HCT116 (cell line): ENCODE measurements around the gene FBXL2. TPM values are rescaled to one million over a fixed set of nuclear protein-coding genes. Genes with fewer than 3 reads are reported as not detected.

ENCODE experiments used
- ATAC-seq: fragments of 200-7000 bp; cut with Tn5 transposase; 2 replicates; pipeline ENCODE4 v1.9.1; 2020; ENCODE audit warnings: mild to moderate bottlenecking, moderate library complexity
- BruUV-seq: library from RNA; stranded (reverse); fragments of 400-500 nt; replicated peaks from 2 replicates; lab custom pipeline; 2021; lab: Mats Ljungman, UMichigan
- CTCF ChIA-PET: fragments of 300-600 bp; sonication (Branson Sonifier 250); formaldehyde crosslinking; loops from one replicate; lab custom pipeline; 2021; ENCODE audit warnings: antibody characterized with exemption; lab: Charles Lee
- POLR2A ChIA-PET: fragments of 300-600, 350-600 bp; sonication (Branson Sonifier 250); formaldehyde crosslinking; loops from one replicate; lab custom pipeline; 2021; ENCODE audit warnings: antibody characterized with exemption; lab: Charles Lee
- RAD21 ChIA-PET, 2 experiments: fragments of 300-600 bp; sonication (Branson Sonifier 250); formaldehyde crosslinking; loops; one replicate each; lab custom pipeline; 2023; ENCODE audit warnings: low total read pairs in 2 of 2; ENCODE audit not compliant: uncharacterized antibody in 2 of 2, unreplicated experiment in 2 of 2, low non-redundant PET in 1 of 2; lab: Charles Lee
- DNase-seq: peaks from one replicate; pipeline ENCODE4 v3.0.0-alpha.2; 2010; ENCODE audit warnings: low read depth, low spot score
- H2AFZ ChIP-seq: fragments of 200-600 bp; shearing (Covaris generic), sonication (generic); 2 replicates; pipeline ENCODE4 v1.6.1; 2017; ENCODE audit warnings: low read depth, mixed run types, mixed read lengths, antibody characterized with exemption, low read length; ENCODE audit not compliant: poor library complexity, severe bottlenecking
- H3K27ac ChIP-seq: 2 replicates; pipeline ENCODE4 v1.5.1; 2012; ENCODE audit warnings: low read depth, low read length
- H3K27me3 ChIP-seq: fragments of 200-600 bp; sonication (generic); 2 replicates; pipeline ENCODE4 v1.6.1; 2016; ENCODE audit warnings: mixed run types, low read length, mixed read lengths; ENCODE audit not compliant: insufficient read depth
- H3K36me3 ChIP-seq, 2 experiments: fragments of 200-500 bp in 1 of 2; fragments of 200-600 bp in 1 of 2; sonication (Bioruptor generic) in 1 of 2; sonication (generic) in 1 of 2; 2 replicates each; pipeline versions ENCODE4 v1.5.1 to v1.6.1; 2014 to 2016; ENCODE audit warnings: low read length in 2 of 2, inconsistent platforms in 1 of 2, mixed read lengths in 1 of 2, mixed run types in 1 of 2; ENCODE audit not compliant: insufficient read depth in 2 of 2, control insufficient read depth in 1 of 2
- H3K4me1 ChIP-seq, 2 experiments: fragments of 200-600 bp in 1 of 2; sonication (generic) in 1 of 2; 2 replicates each; pipeline versions ENCODE4 v1.5.1 to v1.6.1; 2012 to 2017; ENCODE audit warnings: low read length in 2 of 2, inconsistent platforms in 1 of 2, mild to moderate bottlenecking in 1 of 2, mixed read lengths in 1 of 2, mixed run types in 1 of 2, moderate library complexity in 1 of 2; ENCODE audit not compliant: insufficient read depth in 2 of 2, control insufficient read depth in 1 of 2
- H3K4me2 ChIP-seq: fragments of 200-600 bp; sonication (generic); 2 replicates; pipeline ENCODE4 v1.6.1; 2017; ENCODE audit warnings: mixed run types, low read length, mixed read lengths
- H3K4me3 ChIP-seq, 2 experiments: fragments of 200-600 bp in 1 of 2; sonication (generic) in 1 of 2; replicated peaks in 1 of 2; 2 replicates each; pipeline ENCODE4 v1.5.1; 2011 to 2016; ENCODE audit warnings: low read length in 2 of 2, control low read depth in 1 of 2, low read depth in 1 of 2, mild to moderate bottlenecking in 1 of 2, mixed read lengths in 1 of 2, mixed run types in 1 of 2
- H3K79me2 ChIP-seq: fragments of 200-600 bp; sonication (generic); 2 replicates; pipeline ENCODE4 v1.6.1; 2017; ENCODE audit warnings: mild to moderate bottlenecking, mixed run types, low read length, moderate library complexity, mixed read lengths; ENCODE audit not compliant: insufficient read depth
- H3K9ac ChIP-seq: fragments of 200-600 bp; sonication (generic); 2 replicates; pipeline ENCODE4 v1.6.1; 2016; ENCODE audit warnings: low read length, mixed read lengths
- H3K9me2 ChIP-seq: fragments of 200-600 bp; sonication (generic), shearing (Covaris generic); 2 replicates; pipeline ENCODE4 v1.6.1; 2017; ENCODE audit warnings: mixed run types, mild to moderate bottlenecking, moderate library complexity; ENCODE audit not compliant: insufficient read depth
- H3K9me3 ChIP-seq, 2 experiments: fragments of 200-500 bp in 1 of 2; fragments of 200-600 bp in 1 of 2; sonication (Bioruptor generic) in 1 of 2; sonication (generic) in 1 of 2; 2 replicates each; pipeline ENCODE4 v1.6.1; 2014 to 2017; ENCODE audit warnings: low read length in 2 of 2, mixed read lengths in 2 of 2, inconsistent platforms in 1 of 2, low read depth in 1 of 2, mild to moderate bottlenecking in 1 of 2, mixed run types in 1 of 2, moderate library complexity in 1 of 2; ENCODE audit not compliant: control insufficient read depth in 1 of 2, insufficient read depth in 1 of 2
- H4K20me1 ChIP-seq: fragments of 200-600 bp; sonication (generic), shearing (Covaris generic); 2 replicates; pipeline ENCODE4 v1.6.1; 2017; ENCODE audit warnings: mixed run types, mild to moderate bottlenecking, moderate library complexity; ENCODE audit not compliant: insufficient read depth
- ATF3 ChIP-seq: IDR thresholded peaks from 2 replicates; pipeline ENCODE4 v1.6.1; 2012
- CBX3 ChIP-seq: IDR thresholded peaks from 2 replicates; pipeline ENCODE4 v1.6.1; 2012; ENCODE audit warnings: low read depth
- ELF1 ChIP-seq: IDR thresholded peaks from 2 replicates; pipeline ENCODE4 v1.6.1; 2012; ENCODE audit warnings: low read depth, borderline replicate concordance
- EZH2 ChIP-seq: fragments of 200-600 bp; sonication (generic); IDR thresholded peaks from 2 replicates; pipeline ENCODE4 v1.6.1; 2017; ENCODE audit warnings: antibody characterized with exemption, mixed run types
- EZH2phosphoT487 ChIP-seq: fragments of 200-600 bp; IDR thresholded peaks from 2 replicates; pipeline ENCODE4 v1.6.1; 2018; ENCODE audit warnings: antibody characterized with exemption, borderline replicate concordance
- MAX ChIP-seq: IDR thresholded peaks from 2 replicates; pipeline ENCODE4 v1.6.1; 2012
- REST ChIP-seq: IDR thresholded peaks from 2 replicates; pipeline ENCODE4 v1.6.1; 2012; ENCODE audit warnings: low read depth
- SIN3A ChIP-seq: IDR thresholded peaks from 2 replicates; pipeline ENCODE4 v1.6.1; 2012; ENCODE audit warnings: low read depth
- SRF ChIP-seq: IDR thresholded peaks from 2 replicates; pipeline ENCODE4 v1.6.1; 2012; ENCODE audit warnings: low read depth
- TCF7L2 ChIP-seq: IDR thresholded peaks from 2 replicates; pipeline ENCODE4 v1.7.0; 2011; ENCODE audit warnings: borderline replicate concordance, inconsistent platforms; ENCODE audit not compliant: insufficient read depth, insufficient read length; ENCODE audit errors: extremely low read depth
- ZNF274 ChIP-seq: fragments of 200-500 bp; sonication (Bioruptor generic); IDR thresholded peaks from 2 replicates; pipeline ENCODE4 v1.6.1; 2014; ENCODE audit warnings: mild to moderate bottlenecking, low read depth, low read length, inconsistent platforms
- intact Hi-C: fragments of 100-400 bp; cut with micrococcal nuclease; formaldehyde crosslinking; loops from 2 replicates; pipeline ENCODE4 v1.10.0; 2022
- total RNA-seq: library from RNA; stranded (reverse); gene quantifications from one replicate; pipeline ENCODE4 v1.2.1, GENCODE V29; 2021; ENCODE audit not compliant: unreplicated experiment

The FBXL2 gene
- total RNA-seq, 1 experiment from 2014 or later, result 12.8 TPM

- TF ChIP-seq SIN3A (no peak), SRF (no peak), ZNF274 (no peak)
These were observed 114.2 kb downstream of the FBXL2 start (continued) for GRCh38 chr3:33391255-33391995.

- intact Hi-C loops, result loop anchor here (10.0 kb wide), 1 partner anchor 383 kb away; no protein-coding TSS in a partner anchor
These were observed 114.9 kb downstream of the FBXL2 start for GRCh38 chr3:33392144-33392543.

More at GRCh38 chr3:33392144-33392543, 114.9 kb downstream of the FBXL2 start:
- no peaks in the 10 kb centered on the region for H3K9me3 ChIP-seq
- peak overlapping the region; percentile 40; the same call in 1 of the 2 replicates for H3K27ac ChIP-seq
- peaks cover 19% of the 10 kb centered on the region for H4K20me1 ChIP-seq
- H3K36me3 ChIP-seq, result peaks cover 38 to 48% of the 10 kb centered on the region in 2 experiments; a peak in 3 of 4 replicates
- RAD21 ChIA-PET, result no interaction called here
- ATAC-seq (no peak), DNase-seq (no peak)
- H3K79me2 ChIP-seq, result no peaks in the 10 kb centered on the region; the same call in 1 of the 2 replicates
- no TSS peak for BruUV-seq
- TF ChIP-seq ATF3, result no peak
- TF ChIP-seq REST, result no peak
- TF ChIP-seq EZH2, result no peak
- TF ChIP-seq ZNF274, result no peak
- no peak for TF ChIP-seq CBX3
- no peak for TF ChIP-seq EZH2phosphoT487
- no peak for TF ChIP-seq SRF
- TF ChIP-seq MAX, result no peak
- no peak for TF ChIP-seq ELF1
- TF ChIP-seq TCF7L2, result no peak
- CTCF ChIA-PET, result no interaction called here
- H3K27me3 ChIP-seq, result no peaks in the 10 kb centered on the region
- peaks cover 19 to 20% of the 10 kb centered on the region in 2 experiments for H3K4me1 ChIP-seq
- H3K9ac ChIP-seq, result no peak overlapping the region
- POLR2A ChIA-PET, result no interaction called here
- no peaks in the 10 kb centered on the region for H3K9me2 ChIP-seq
- H2AFZ ChIP-seq, result no peak overlapping the region
- peak overlapping the region; percentile 55; the same call in 1 of the 2 replicates for H3K4me2 ChIP-seq
- no peak overlapping the region for H3K4me3 ChIP-seq
